Astrocyte (in vitro differentiated cells and primary cell): ENCODE measurements around the gene TM2D1.

ENCODE experiments used
- EZH2 ChIP-seq: IDR thresholded peaks from 2 replicates; pipeline ENCODE4 v1.6.1; 2012; ENCODE audit warnings: mild to moderate bottlenecking, low read length, inconsistent platforms; ENCODE audit not compliant: insufficient read depth
- TF ChIP-seq, protein P1 (sequence below): IDR thresholded peaks from 2 replicates; pipeline ENCODE4 v1.5.1; 2011; ENCODE audit warnings: low read depth, mild to moderate bottlenecking, inconsistent platforms, low read length, moderate library complexity; ENCODE audit not compliant: insufficient read depth

DNA sequence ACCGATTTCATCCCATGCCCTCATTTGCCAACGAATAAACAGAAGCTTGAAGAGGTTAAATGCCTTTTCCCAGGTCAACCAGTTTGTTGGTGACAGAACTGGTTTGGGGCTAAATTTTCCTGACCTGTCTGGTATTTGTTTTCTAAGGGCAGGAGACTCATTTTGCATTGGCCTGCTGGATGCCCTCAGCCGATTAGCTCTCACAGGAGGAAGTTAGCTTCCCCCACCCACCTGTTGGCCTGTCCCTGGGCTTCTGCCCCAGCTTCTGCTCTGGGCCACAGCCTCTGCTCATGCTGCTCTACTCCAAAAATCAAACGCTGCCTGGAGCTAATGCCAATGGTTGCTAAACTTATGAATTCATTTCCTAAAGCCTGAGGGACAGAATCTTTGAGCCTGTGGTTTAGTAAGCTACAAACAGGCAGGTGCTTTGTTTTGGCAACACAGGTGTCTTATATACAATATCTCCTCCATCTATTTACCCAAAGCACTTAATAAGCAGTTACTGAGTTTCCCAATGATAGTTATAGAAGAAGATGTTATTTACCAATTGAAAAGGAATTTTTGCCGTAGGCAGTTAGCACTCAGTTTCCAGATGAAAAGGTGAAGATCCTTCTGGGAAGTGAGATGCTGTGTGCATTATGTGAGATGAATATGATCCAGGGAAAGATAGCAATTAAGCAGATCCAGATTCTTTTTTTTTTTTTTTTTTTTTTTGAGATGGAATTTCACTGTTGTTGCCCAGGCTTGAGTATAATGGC lies 82.3 kb downstream of the TM2D1 start:
- TF ChIP-seq, protein P1, sequence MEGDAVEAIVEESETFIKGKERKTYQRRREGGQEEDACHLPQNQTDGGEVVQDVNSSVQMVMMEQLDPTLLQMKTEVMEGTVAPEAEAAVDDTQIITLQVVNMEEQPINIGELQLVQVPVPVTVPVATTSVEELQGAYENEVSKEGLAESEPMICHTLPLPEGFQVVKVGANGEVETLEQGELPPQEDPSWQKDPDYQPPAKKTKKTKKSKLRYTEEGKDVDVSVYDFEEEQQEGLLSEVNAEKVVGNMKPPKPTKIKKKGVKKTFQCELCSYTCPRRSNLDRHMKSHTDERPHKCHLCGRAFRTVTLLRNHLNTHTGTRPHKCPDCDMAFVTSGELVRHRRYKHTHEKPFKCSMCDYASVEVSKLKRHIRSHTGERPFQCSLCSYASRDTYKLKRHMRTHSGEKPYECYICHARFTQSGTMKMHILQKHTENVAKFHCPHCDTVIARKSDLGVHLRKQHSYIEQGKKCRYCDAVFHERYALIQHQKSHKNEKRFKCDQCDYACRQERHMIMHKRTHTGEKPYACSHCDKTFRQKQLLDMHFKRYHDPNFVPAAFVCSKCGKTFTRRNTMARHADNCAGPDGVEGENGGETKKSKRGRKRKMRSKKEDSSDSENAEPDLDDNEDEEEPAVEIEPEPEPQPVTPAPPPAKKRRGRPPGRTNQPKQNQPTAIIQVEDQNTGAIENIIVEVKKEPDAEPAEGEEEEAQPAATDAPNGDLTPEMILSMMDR, result no peak
- TF ChIP-seq EZH2, result no peak
